Stomach (tissue), 4 donors: Measurements from ENCODE around the gene KLF15.

Experiments
- POLR2AphosphoS5 ChIP-seq, 3 donors: sonication (generic); formaldehyde crosslinking; IDR thresholded peaks; one replicate each; pipeline ENCODE4 v1.6.1; 2016; ENCODE audit warnings: antibody characterized with exemption in 3 of 3
- TF ChIP-seq, protein P1 (sequence below), 7 experiments: fragments of 450-650 bp in 4 of 7; fragments of 200-600 bp in 3 of 7; sonication (generic) in 3 of 7; IDR thresholded peaks; one replicate each; pipeline ENCODE4 v1.5.1; 2016 to 2019; ENCODE audit warnings: antibody characterized with exemption in 7 of 7, control low read depth in 2 of 7, mild to moderate bottlenecking in 1 of 7

DNA sequence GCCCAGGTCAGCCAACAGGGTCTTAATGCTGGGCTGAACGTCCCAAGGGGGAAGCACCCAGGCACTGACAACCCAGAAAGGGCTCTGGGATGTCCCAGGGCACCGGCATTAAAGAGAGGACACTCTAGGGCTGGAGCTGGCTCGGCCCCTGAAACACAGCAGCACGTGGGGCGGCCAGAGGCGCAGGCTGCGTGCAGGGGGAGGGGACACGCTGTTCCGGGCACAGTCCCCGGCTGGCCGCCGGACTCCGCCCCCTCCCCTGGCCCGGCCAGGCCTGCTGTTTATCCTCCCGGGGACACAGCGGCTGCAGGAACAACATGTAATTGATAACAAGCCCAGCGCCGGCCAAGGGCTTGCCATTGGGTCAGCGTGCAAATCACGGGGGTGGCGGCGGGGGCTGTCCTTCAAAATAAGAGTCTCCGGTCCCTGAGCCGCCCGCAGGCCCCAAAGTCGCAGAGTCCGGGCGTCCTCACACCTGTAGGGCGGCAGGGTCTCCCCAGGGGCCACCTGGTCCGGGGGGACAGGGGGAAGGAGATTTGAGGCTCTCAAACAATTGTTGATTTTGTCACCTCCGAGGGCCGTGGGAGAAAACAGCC, 1.3 kb downstream of the KLF15 start:
- TF ChIP-seq, protein P1, sequence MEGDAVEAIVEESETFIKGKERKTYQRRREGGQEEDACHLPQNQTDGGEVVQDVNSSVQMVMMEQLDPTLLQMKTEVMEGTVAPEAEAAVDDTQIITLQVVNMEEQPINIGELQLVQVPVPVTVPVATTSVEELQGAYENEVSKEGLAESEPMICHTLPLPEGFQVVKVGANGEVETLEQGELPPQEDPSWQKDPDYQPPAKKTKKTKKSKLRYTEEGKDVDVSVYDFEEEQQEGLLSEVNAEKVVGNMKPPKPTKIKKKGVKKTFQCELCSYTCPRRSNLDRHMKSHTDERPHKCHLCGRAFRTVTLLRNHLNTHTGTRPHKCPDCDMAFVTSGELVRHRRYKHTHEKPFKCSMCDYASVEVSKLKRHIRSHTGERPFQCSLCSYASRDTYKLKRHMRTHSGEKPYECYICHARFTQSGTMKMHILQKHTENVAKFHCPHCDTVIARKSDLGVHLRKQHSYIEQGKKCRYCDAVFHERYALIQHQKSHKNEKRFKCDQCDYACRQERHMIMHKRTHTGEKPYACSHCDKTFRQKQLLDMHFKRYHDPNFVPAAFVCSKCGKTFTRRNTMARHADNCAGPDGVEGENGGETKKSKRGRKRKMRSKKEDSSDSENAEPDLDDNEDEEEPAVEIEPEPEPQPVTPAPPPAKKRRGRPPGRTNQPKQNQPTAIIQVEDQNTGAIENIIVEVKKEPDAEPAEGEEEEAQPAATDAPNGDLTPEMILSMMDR (IDR thresholded peaks at IDR 0.05) = peak in 1 of 7 experiments; percentile 12
- TF ChIP-seq POLR2AphosphoS5 (IDR thresholded peaks at IDR 0.05) = peak; percentile 88 to 99 (median 97)
